GM18873 (cell line): Measurements from ENCODE around the gene DDX41.
"Not testable (repeated sequence)": the region's sequence is repeated elsewhere in the genome, so short reads cannot be mapped to it uniquely, and the experiment has no call there.

Experiments
- ATAC-seq: cut with Tn5 transposase; IDR thresholded peaks from one replicate; pipeline ENCODE4 v1.9.1; 2021; ENCODE audit warnings: mild to moderate bottlenecking, moderate library complexity, moderate number of reproducible peaks; ENCODE audit not compliant: unreplicated experiment, low FRiP score

Gene DDX41

GRCh38 chr5:177516601-177517568, at the start of gene DDX41:
Gene DDX41, minus strand, starts transcription at chr5:177516961. Its CDS starts 16 bp downstream, at chr5:177516945.
- ATAC-seq: peak; percentile 73

GRCh38 chr5:177565046-177565445, 48.3 kb upstream of the DDX41 start:
- ATAC-seq: no peak

GRCh38 chr5:177559446-177559941, 42.7 kb upstream of the DDX41 start:
- not testable (repeated sequence) for ATAC-seq

GRCh38 chr5:177557796-177558195, 41.0 kb upstream of the DDX41 start:
- no peak for ATAC-seq

GRCh38 chr5:177557041-177557647, 40.4 kb upstream of the DDX41 start:
- ATAC-seq: no peak

GRCh38 chr5:177555665-177556064, 38.9 kb upstream of the DDX41 start:
- ATAC-seq: no peak

- ATAC-seq: no peak
Observed at GRCh38 chr5:177555228-177555627, 38.5 kb upstream of the DDX41 start.

- ATAC-seq: peak; percentile 56
Observed at GRCh38 chr5:177554474-177555111, 37.8 kb upstream of the DDX41 start, which contains the start of gene FAM193B. Gene FAM193B, minus strand, starts transcription at chr5:177554563. Its CDS starts 105 bp downstream, at chr5:177554458.

- peak; percentile 21 for ATAC-seq
Observed at GRCh38 chr5:177553671-177554429, 37.1 kb upstream of the DDX41 start.

GRCh38 chr5:177552839-177553455, 36.2 kb upstream of the DDX41 start:
- no peak for ATAC-seq

- no peak for ATAC-seq
Observed at GRCh38 chr5:177550122-177550521, 33.4 kb upstream of the DDX41 start.

- no peak for ATAC-seq
Observed at GRCh38 chr5:177548495-177548894, 31.7 kb upstream of the DDX41 start.

- ATAC-seq: no peak
Observed at GRCh38 chr5:177547736-177548135, 31.0 kb upstream of the DDX41 start.

GRCh38 chr5:177546258-177546741, 29.5 kb upstream of the DDX41 start:
- ATAC-seq: no peak

- ATAC-seq: no peak
Observed at GRCh38 chr5:177545487-177546257, 28.9 kb upstream of the DDX41 start.

- ATAC-seq: no peak
Observed at GRCh38 chr5:177542816-177543465, 26.2 kb upstream of the DDX41 start.

- no peak for ATAC-seq
Observed at GRCh38 chr5:177540438-177540837, 23.7 kb upstream of the DDX41 start.

GRCh38 chr5:177539411-177539810, 22.6 kb upstream of the DDX41 start:
- no peak for ATAC-seq
